SK-N-SH treated with all-trans-retinoic acid at 6 μM for 48 hours (cell line): ENCODE measurements around the gene SLC35E4.

Experiments
- ATAC-seq: fragments of 200-7000 bp; cut with Tn5 transposase; 3 replicates; pipeline ENCODE4 v1.9.1; 2020; ENCODE audit warnings: mild to moderate bottlenecking, moderate library complexity
- ARNTL ChIP-seq: fragments of 450-650 bp; formaldehyde crosslinking; IDR thresholded peaks from 2 replicates; pipeline ENCODE4 v1.5.0; 2020; ENCODE audit warnings: low read depth, mild to moderate bottlenecking, moderate library complexity, borderline replicate concordance
- BACH2 ChIP-seq: fragments of 250-450 bp; sonication (Bioruptor Pico); IDR thresholded peaks from 2 replicates; pipeline ENCODE4 v1.9.0; 2021; ENCODE audit warnings: mild to moderate bottlenecking, borderline replicate concordance
- CREB5 ChIP-seq: fragments of 250-450 bp; sonication (Bioruptor Pico); IDR thresholded peaks from 2 replicates; pipeline ENCODE4 v1.5.1; 2020; ENCODE audit warnings: low read depth, mild to moderate bottlenecking, moderate library complexity
- CSDC2 ChIP-seq: fragments of 250-450 bp; sonication (Bioruptor Pico); IDR thresholded peaks from 2 replicates; pipeline ENCODE4 v1.5.0; 2020; ENCODE audit warnings: mild to moderate bottlenecking, moderate library complexity
- CSRNP3 ChIP-seq: fragments of 250-450 bp; sonication (Bioruptor Pico); IDR thresholded peaks from 2 replicates; pipeline ENCODE4 v1.5.1; 2021; ENCODE audit warnings: mild to moderate bottlenecking, moderate library complexity
- ESRRG ChIP-seq: fragments of 250-450 bp; sonication (Bioruptor Pico); IDR thresholded peaks from 2 replicates; pipeline ENCODE4 v1.6.1; 2021; ENCODE audit warnings: mild to moderate bottlenecking
- GLIS3 ChIP-seq: fragments of 250-450 bp; sonication (Bioruptor Pico); IDR thresholded peaks from 2 replicates; pipeline ENCODE4 v1.5.0; 2020; ENCODE audit warnings: mild to moderate bottlenecking, moderate library complexity
- ISL1 ChIP-seq: fragments of 250-450 bp; sonication (Bioruptor Pico); IDR thresholded peaks from 2 replicates; pipeline ENCODE4 v2.1.2; 2022; ENCODE audit warnings: mild to moderate bottlenecking, moderate library complexity
- OSR1 ChIP-seq: fragments of 250-450 bp; sonication (Bioruptor Pico); IDR thresholded peaks from 2 replicates; pipeline ENCODE4 v1.8.0; 2022; ENCODE audit warnings: moderate library complexity, mild to moderate bottlenecking, inconsistent platforms
- PATZ1 ChIP-seq: fragments of 250-450 bp; sonication (Bioruptor Pico); IDR thresholded peaks from 2 replicates; pipeline ENCODE4 v1.8.0; 2020; ENCODE audit warnings: mild to moderate bottlenecking, moderate library complexity, borderline replicate concordance
- RARB ChIP-seq: fragments of 250-450 bp; sonication (Bioruptor Pico); IDR thresholded peaks from 2 replicates; pipeline ENCODE4 v1.8.0; 2021; ENCODE audit warnings: mild to moderate bottlenecking, moderate library complexity
- SNAI2 ChIP-seq: fragments of 250-450 bp; sonication (Bioruptor Pico); IDR thresholded peaks from 2 replicates; pipeline ENCODE4 v1.5.0; 2020; ENCODE audit warnings: mild to moderate bottlenecking, moderate library complexity
- TCF4 ChIP-seq: fragments of 250-450 bp; sonication (Bioruptor Pico); IDR thresholded peaks from 2 replicates; pipeline ENCODE4 v1.8.0; 2021; ENCODE audit warnings: mild to moderate bottlenecking, moderate library complexity, borderline replicate concordance
- ZC3H10 ChIP-seq: fragments of 250-450 bp; sonication (Bioruptor Pico); IDR thresholded peaks from 2 replicates; pipeline ENCODE4 v1.5.1; 2021; ENCODE audit warnings: mild to moderate bottlenecking, moderate library complexity
- ZFP3 ChIP-seq: fragments of 250-450 bp; sonication (Bioruptor Pico); IDR thresholded peaks from 2 replicates; pipeline ENCODE4 v1.5.0; 2020; ENCODE audit warnings: mild to moderate bottlenecking, moderate library complexity
- ZNF565 ChIP-seq: fragments of 450-650 bp; formaldehyde crosslinking; conservative IDR thresholded peaks from 2 replicates; pipeline ENCODE4 v1.5.0; 2020; ENCODE audit warnings: low read depth, mild to moderate bottlenecking, moderate library complexity
- ZNF8 ChIP-seq: fragments of 450-650 bp; formaldehyde crosslinking; IDR thresholded peaks from 2 replicates; pipeline ENCODE4 v1.5.0; 2020; ENCODE audit warnings: mild to moderate bottlenecking, moderate library complexity
- TF ChIP-seq, protein P1 (sequence below): fragments of 250-450 bp; sonication (Bioruptor Pico); IDR thresholded peaks from 2 replicates; pipeline ENCODE4 v1.5.0; 2020; ENCODE audit warnings: mild to moderate bottlenecking, moderate library complexity
- TF ChIP-seq, protein P2 (sequence below): fragments of 250-450 bp; sonication (Bioruptor Pico); IDR thresholded peaks from 2 replicates; pipeline ENCODE4 v1.8.0; 2021; ENCODE audit warnings: low read depth, mild to moderate bottlenecking, moderate library complexity, borderline replicate concordance

SLC35E4 gene

DNA sequence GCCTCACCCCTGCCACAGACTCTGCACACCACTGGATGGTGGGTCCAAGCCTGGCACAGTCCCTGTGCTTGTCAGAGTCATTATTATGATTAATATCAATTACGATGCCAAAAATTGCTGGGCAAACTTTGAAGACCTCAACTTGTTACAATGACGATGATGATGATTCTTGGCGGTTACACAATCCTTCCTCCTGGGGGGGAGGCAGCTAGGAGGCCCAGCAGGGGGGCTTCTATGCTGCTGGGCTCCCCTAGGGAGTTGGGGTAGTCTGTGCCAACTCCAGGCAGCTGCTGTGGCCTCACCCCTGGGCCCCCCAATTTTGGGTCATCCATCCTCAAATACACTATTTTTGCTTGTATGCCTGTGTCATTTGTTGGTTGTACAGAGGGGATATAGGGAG lies 12.0 kb downstream of the SLC35E4 start:
- TF ChIP-seq SNAI2 (CRISPR knock-in tag), result no peak
- no peak for ATAC-seq

DNA sequence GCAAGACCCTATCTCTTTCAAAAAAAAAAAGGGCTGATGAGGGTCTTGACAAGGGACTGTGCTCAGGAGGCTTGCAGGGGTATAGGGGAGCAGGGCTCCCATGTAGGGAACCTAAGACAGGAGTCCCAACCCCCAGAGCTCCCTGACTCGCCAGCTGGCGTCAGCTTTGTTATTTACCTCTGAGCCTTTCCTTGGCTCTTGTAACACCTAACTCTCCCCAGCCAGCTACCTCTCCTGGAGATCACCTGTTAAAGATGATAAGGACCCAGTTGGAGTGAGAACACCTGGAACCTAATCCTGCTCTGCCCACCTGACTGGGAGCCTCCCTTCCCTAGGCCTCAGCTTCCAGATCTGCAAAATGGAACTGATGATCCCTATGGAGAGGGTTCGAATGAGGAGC lies 13.2 kb downstream of the SLC35E4 start:
- no peak for ATAC-seq
- TF ChIP-seq CSRNP3 (CRISPR knock-in tag) (no peak), TCF4 (CRISPR knock-in tag) (no peak), SNAI2 (CRISPR knock-in tag) (no peak)
- TF ChIP-seq, protein P1, sequence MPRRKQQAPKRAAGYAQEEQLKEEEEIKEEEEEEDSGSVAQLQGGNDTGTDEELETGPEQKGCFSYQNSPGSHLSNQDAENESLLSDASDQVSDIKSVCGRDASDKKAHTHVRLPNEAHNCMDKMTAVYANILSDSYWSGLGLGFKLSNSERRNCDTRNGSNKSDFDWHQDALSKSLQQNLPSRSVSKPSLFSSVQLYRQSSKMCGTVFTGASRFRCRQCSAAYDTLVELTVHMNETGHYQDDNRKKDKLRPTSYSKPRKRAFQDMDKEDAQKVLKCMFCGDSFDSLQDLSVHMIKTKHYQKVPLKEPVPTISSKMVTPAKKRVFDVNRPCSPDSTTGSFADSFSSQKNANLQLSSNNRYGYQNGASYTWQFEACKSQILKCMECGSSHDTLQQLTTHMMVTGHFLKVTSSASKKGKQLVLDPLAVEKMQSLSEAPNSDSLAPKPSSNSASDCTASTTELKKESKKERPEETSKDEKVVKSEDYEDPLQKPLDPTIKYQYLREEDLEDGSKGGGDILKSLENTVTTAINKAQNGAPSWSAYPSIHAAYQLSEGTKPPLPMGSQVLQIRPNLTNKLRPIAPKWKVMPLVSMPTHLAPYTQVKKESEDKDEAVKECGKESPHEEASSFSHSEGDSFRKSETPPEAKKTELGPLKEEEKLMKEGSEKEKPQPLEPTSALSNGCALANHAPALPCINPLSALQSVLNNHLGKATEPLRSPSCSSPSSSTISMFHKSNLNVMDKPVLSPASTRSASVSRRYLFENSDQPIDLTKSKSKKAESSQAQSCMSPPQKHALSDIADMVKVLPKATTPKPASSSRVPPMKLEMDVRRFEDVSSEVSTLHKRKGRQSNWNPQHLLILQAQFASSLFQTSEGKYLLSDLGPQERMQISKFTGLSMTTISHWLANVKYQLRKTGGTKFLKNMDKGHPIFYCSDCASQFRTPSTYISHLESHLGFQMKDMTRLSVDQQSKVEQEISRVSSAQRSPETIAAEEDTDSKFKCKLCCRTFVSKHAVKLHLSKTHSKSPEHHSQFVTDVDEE (CRISPR knock-in tag), result no peak

- TF ChIP-seq SNAI2 (CRISPR knock-in tag) (no peak), ZC3H10 (CRISPR knock-in tag) (no peak), ARNTL (CRISPR knock-in tag) (no peak), ZFP3 (CRISPR knock-in tag) (no peak), OSR1 (CRISPR knock-in tag) (no peak), ESRRG (CRISPR knock-in tag) (no peak), BACH2 (no peak), TCF4 (CRISPR knock-in tag) (no peak), PATZ1 (no peak), GLIS3 (CRISPR knock-in tag) (no peak), ZNF8 (CRISPR knock-in tag) (no peak), CREB5 (CRISPR knock-in tag) (no peak), ISL1 (CRISPR knock-in tag) (no peak), ZNF565 (CRISPR knock-in tag) (no peak), CSDC2 (CRISPR knock-in tag) (no peak), RARB (CRISPR knock-in tag) (no peak)
- TF ChIP-seq, protein P2, sequence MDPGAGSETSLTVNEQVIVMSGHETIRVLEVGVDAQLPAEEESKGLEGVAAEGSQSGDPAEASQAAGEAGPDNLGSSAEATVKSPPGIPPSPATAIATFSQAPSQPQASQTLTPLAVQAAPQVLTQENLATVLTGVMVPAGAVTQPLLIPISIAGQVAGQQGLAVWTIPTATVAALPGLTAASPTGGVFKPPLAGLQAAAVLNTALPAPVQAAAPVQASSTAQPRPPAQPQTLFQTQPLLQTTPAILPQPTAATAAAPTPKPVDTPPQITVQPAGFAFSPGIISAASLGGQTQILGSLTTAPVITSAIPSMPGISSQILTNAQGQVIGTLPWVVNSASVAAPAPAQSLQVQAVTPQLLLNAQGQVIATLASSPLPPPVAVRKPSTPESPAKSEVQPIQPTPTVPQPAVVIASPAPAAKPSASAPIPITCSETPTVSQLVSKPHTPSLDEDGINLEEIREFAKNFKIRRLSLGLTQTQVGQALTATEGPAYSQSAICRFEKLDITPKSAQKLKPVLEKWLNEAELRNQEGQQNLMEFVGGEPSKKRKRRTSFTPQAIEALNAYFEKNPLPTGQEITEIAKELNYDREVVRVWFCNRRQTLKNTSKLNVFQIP (CRISPR knock-in tag), result no peak
- TF ChIP-seq, protein P1 (CRISPR knock-in tag), result no peak
- ATAC-seq, result peak; percentile 98
Measured at GRCh38 chr22:30649430-30650007, 13.9 kb downstream of the SLC35E4 start.
